ENCODE measurements around the gene TTC9C. TPM values are rescaled to one million over a fixed set of nuclear protein-coding genes. Genes with fewer than 3 reads are reported as not detected.
"Not testable (repeated sequence)": the region's sequence is repeated elsewhere in the genome, so short reads cannot be mapped to it uniquely, and the experiment has no call there.

Gene TTC9C
- total RNA-seq, 1 donor = 7.5 TPM

DNA sequence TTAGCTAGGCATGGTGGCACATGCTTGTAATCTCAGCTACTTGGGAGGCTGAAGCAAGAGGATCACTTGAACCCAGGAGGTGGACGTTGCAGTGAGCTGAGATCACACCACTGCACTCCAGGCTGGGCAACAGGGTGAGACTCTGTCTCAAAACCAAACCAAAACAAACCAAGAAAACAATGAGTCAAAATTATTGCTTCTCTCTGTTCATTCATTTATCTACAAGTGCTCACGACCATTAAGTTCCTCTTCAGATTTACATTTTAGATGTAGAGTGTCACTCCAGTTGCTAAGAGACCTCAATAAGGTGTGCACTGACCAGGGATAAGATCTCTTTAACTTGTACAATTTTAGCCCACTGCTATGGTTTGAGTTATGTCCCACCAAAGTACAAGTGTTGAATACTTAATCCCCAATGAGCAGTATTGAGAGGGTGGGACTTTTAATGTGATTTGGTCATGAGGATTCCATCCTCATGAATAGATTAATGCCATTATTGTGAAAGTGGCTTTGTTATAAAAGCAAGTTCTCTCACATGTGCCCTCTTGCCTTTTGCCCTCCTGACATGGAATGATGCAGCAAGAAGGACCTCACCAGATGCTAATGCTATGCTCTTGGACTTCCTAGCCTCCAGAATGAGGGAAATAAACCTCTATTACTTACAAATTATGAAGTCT lies 8.8 kb upstream of the TTC9C start:
- Histone ChIP-seq H3K4me3 (ENCODE audit: low read length) (no peak overlapping the region), H3K9me3 (ENCODE audit: low read depth, low read length) (no peaks in the 10 kb centered on the region), H3K4me1 (ENCODE audit: insufficient read depth, low read length) (peaks cover 12% of the 10 kb centered on the region), H3K27me3 (ENCODE audit: insufficient read depth, low read length) (no peaks in the 10 kb centered on the region)

DNA sequence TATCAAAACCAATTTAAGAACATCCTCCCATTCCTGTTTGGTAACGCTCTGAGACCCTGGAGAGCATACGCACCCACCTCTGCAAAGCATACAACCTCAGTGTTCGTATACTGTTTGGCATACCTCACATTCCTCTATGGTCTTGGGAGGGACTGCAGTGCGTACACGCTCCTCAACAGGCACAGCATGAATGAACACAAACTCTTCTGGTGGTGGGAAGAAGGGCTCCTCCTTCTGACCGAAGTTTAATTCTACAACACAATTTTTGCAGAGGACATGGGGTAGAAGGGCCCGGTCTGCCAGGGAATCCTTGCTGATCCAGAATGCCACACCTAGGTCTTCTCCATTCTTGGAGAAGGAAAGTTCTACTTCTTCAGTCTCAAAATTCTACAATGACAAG lies 6.3 kb upstream of the TTC9C start:
- Histone ChIP-seq H3K27me3 (ENCODE audit: insufficient read depth, low read length) (no peaks in the 10 kb centered on the region), H3K4me1 (ENCODE audit: insufficient read depth, low read length) (peaks cover 32% of the 10 kb centered on the region), H3K4me3 (ENCODE audit: low read length) (no peak overlapping the region), H3K9me3 (ENCODE audit: low read depth, low read length) (no peaks in the 10 kb centered on the region)

DNA sequence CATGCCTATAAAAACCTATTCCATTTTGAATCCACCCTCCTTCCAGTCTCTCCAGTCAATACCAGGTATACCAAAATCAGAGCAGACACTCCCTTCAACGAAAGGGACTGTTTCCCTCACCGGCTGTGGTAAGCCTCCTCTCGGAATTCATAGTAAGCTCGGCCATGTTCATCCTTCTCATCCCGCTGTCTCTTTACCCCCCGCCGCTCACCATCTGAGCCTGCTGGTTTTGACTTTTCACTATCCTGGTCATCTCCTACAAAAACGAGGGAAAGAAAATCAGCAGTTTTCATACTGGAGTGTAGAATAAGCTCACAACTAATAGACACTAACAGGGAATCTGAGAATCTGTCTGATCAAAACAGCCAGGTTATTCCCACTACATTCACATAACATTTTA lies 4.1 kb upstream of the TTC9C start:
- Histone ChIP-seq H3K4me3 (ENCODE audit: low read length) (no peak overlapping the region), H3K9me3 (ENCODE audit: low read depth, low read length) (no peaks in the 10 kb centered on the region), H3K27me3 (ENCODE audit: insufficient read depth, low read length) (no peaks in the 10 kb centered on the region), H3K4me1 (ENCODE audit: insufficient read depth, low read length) (peaks cover 33% of the 10 kb centered on the region)

DNA sequence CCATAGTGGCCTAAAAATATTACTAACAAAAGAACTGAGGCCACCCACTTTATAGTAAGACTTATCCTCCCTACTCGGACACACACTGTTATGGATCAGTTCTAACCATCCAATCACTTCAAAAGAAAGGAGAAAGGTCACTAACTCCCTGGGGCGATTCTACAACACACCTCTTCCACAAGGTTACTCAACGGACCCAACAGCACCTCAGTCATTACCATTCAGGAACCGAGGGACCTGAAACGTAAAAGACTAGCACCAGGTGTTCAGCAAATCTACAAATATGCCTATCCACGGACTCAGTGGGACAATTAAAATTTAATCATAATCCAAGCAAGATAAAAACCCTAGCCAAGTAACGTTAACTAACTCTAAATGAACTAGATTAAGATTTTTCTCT lies 2.6 kb upstream of the TTC9C start:
- Histone ChIP-seq H3K27me3 (ENCODE audit: insufficient read depth, low read length) (no peaks in the 10 kb centered on the region), H3K4me1 (ENCODE audit: insufficient read depth, low read length) (peaks cover 48% of the 10 kb centered on the region), H3K9me3 (ENCODE audit: low read depth, low read length) (no peaks in the 10 kb centered on the region), H3K4me3 (ENCODE audit: low read length) (peak overlapping the region; percentile 99)

DNA sequence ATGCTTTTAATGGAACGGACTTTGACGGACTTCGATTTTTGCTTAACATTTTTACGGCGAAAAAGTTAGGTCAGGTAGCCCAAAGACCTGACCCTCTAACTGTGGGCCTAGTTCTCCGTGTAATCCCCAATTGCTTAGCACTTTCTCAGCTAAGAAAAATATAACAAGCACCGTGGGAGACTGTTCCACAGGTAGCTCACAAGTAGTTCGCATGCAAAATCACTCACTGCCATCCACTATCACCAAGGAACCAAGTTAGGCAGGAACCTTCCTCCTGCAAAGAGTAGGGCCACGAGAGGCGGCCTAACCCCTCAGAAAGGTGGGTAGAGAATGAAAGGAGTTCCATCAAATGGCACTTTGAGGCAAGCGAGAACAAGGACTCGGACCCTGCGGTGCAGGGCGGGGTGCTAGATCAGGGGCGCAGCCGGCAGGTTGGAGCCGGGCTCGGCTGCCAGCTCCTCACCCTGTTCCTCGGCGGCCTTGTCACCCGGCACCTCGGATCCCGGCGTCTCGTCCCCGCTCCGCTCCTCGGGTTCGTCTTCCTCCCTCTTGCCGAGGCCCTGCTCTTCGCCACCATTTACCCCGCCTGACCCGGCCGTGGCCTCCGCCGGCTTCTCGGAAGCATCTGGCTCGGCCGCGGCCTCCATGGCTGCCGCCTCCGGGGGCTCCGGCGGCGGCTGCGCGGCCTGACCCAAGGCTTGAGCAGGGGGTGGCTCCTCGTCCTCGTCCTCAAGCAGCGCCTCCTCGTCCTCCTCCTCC lies 2.0 kb upstream of the TTC9C start:
- no peaks in the 10 kb centered on the region for H3K9me3 ChIP-seq (ENCODE audit: low read depth, low read length)
- H3K27me3 ChIP-seq (ENCODE audit: insufficient read depth, low read length) = no peaks in the 10 kb centered on the region
- H3K4me1 ChIP-seq (ENCODE audit: insufficient read depth, low read length) = peaks cover 48% of the 10 kb centered on the region
- H3K4me3 ChIP-seq (ENCODE audit: low read length) = peak overlapping the region; percentile 99

DNA sequence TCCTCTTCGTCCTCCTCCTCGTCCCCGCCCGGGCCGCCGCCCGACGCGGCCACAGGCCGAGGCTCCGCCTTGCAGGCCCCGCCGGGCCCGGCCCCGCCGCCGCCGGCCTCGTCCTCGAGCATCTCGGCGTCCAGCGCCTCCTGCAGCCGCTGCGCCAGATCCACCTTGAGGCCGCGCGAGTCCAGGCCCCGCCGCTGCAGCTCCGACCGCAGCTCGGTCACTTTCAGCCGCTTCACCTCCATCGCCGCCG lies 1.4 kb upstream of the TTC9C start:
- H3K9me3 ChIP-seq (ENCODE audit: low read depth, low read length) = no peaks in the 10 kb centered on the region
- no peaks in the 10 kb centered on the region for H3K27me3 ChIP-seq (ENCODE audit: insufficient read depth, low read length)
- peaks cover 48% of the 10 kb centered on the region for H3K4me1 ChIP-seq (ENCODE audit: insufficient read depth, low read length)
- H3K4me3 ChIP-seq (ENCODE audit: low read length) = peak overlapping the region; percentile 99

DNA sequence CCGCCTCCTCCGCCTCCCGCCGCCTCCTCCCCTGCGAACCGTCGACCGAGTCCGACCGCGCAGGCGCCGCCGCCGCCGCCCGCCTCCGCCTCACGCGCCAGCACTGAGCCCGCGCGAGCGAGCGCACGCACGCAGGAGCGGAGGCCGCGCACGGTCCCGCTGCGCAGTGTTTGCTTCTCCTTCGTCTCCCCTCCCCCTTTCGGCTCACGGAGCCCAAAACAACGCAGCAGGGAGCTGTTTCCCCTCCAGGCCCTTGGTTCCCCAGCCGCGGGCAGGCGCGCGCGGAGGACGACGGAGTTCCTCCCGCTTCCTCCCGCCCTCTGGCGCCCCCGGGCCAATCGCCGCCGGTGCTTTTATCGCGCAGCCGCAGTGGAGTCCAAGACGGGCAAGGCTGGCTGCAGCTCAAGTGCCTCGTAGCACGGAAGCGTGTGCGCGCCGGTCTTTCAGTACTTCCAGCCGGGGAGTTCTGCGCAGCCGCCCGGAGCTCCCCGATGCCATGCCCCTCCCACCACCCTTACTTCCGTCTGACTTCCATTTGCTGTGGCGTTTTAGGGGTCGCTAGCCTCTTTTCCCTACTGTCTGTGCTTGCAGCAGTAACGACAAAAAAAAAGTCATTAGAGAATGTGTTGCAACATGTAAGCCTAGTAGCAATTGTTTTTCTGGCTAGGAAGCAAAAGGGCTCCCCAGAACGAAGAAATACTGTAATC lies 968 bp upstream of the TTC9C start, which contains the start of gene HNRNPUL2:
HNRNPUL2 (minus strand) TSS at position 293 of the 707 bp plus-strand sequence. CDS start 301 bp downstream, outside the sequence.
- Histone ChIP-seq H3K4me3 (ENCODE audit: low read length) (peak within 1 kb of the TSS; percentile 99), H3K4me1 (ENCODE audit: insufficient read depth, low read length) (peaks cover 49% of the 10 kb centered on the region), H3K9me3 (ENCODE audit: low read depth, low read length) (no peaks in the 10 kb centered on the region), H3K27me3 (ENCODE audit: insufficient read depth, low read length) (no peaks in the 10 kb centered on the region)

DNA sequence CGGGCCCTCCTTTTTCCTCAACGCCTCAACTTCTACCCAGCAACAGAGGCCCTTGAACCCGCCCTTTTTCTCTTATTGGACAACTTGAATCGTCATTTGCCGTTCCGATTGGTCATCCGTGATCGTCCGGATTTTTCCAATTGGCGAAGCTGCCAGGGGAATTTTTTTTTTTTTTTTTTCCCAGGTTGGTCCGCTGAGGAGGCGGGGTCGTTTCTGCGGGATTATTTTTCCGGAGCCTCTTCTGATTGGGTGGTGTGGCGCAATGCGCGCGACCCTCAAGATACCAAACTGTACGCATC lies 465 bp upstream of the TTC9C start:
- Histone ChIP-seq H3K4me3 (ENCODE audit: low read length) (peak overlapping the region; percentile 99), H3K9me3 (ENCODE audit: low read depth, low read length) (no peaks in the 10 kb centered on the region), H3K27me3 (ENCODE audit: insufficient read depth, low read length) (no peaks in the 10 kb centered on the region), H3K4me1 (ENCODE audit: insufficient read depth, low read length) (peaks cover 53% of the 10 kb centered on the region)

DNA sequence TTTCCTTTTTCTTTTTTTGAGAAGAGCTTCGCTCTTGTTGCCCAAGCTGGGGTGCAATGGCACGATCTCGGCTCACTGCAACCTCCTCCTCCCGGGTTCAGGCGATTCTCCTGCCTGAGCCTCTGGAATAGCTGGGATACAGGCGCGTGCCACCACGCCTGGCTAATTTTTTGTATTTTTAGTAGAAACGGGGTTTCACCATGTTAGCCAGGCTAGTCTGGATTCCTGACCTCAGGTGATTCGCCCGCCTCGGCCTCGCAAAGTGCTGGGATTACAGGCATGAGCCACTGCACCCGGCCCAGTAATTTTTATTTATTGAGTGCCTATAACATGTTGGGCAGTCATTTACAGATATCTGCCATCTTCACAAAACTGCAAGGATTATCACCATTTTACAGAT lies 1.8 kb downstream of the TTC9C start:
- H3K4me1 ChIP-seq (ENCODE audit: insufficient read depth, low read length) = peaks cover 35% of the 10 kb centered on the region
- H3K4me3 ChIP-seq (ENCODE audit: low read length); H3K27me3 ChIP-seq (ENCODE audit: insufficient read depth, low read length); H3K9me3 ChIP-seq (ENCODE audit: low read depth, low read length): not testable (repeated sequence)

DNA sequence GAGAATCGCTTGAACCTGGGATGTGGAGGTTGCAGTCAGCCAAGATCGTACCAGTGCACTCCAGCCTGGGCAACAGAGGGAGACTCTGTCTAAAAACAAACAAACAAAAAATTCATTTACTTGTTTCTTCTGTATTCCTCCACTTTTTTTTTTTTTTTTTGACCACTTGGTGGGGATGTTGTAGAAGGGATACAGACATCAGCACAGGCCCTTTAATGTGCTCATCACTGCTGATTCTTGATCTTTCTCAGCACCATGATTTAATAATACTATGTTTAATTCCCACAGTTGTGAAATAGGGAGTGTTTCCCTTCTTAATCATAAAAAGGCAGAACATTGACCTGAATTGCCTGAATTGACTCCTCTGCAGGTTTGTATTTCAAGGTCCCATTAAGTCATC lies 4.5 kb downstream of the TTC9C start:
- H3K4me3 ChIP-seq (ENCODE audit: low read length) = no peak overlapping the region

DNA sequence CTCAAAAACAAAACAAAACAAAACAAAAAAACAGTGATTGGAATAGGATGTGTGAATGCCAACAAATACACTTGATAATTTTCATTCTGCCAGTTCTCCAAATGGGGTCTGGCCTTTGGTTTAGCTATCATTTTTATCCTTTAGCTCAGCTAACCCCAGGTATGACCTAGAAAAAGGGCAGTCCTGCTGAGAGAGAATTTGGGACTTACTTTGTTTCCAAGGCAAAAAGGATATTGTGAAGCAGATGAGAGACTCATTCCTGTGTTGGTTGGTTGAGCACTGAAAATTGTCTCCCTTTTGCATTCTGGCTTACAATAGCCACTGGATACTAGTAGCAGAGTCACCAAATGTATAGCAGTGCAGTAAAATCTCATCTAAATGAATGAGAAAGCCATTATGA lies 8.9 kb downstream of the TTC9C start:
- no peaks in the 10 kb centered on the region for H3K9me3 ChIP-seq (ENCODE audit: low read depth, low read length)
- H3K4me3 ChIP-seq (ENCODE audit: low read length) = no peak overlapping the region
- H3K4me1 ChIP-seq (ENCODE audit: insufficient read depth, low read length) = peaks cover 5% of the 10 kb centered on the region
- H3K27me3 ChIP-seq (ENCODE audit: insufficient read depth, low read length) = no peaks in the 10 kb centered on the region

More for the DNA sequence above, 4.5 kb downstream of the TTC9C start:
- H3K27me3 ChIP-seq (ENCODE audit: insufficient read depth, low read length) = no peaks in the 10 kb centered on the region
- peaks cover 21% of the 10 kb centered on the region for H3K4me1 ChIP-seq (ENCODE audit: insufficient read depth, low read length)
- H3K9me3 ChIP-seq (ENCODE audit: low read depth, low read length) = no peaks in the 10 kb centered on the region

DNA sequence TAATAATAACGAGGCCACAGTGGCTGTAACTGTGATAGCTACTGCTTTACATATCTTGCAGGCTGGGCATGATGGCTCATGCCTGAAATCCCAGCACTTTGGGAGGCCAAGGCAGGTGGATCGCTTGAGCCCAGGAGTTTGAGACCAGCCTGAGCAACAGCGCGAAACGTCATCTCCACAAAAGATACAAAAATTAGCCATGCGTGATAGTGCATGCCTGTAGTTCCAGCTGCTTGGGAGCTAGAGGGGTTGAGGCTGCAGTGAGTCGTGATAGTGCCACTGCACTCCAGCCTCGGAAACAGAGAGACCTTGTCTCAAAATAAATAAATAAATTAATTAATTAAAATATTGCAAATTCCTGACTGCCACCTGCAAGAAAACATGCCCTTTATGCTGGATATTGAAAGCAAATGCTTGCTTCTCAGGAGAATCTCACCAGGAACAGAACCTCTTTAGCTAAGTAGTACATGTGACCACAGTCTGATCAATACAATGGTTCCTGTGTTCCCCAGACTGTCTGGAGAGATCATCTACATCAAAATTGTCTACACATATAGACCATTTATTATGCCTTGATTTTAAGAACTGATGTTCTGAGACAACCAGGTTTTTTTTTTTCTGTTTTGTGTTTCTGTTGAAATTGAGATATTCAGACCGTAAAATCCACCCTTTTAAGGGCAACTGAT lies 19.3 kb downstream of the TTC9C start:
- H3K27me3 ChIP-seq (ENCODE audit: insufficient read depth, low read length) = no peaks in the 10 kb centered on the region
- no peaks in the 10 kb centered on the region for H3K9me3 ChIP-seq (ENCODE audit: low read depth, low read length)
- no peak overlapping the region for H3K4me3 ChIP-seq (ENCODE audit: low read length)
- H3K4me1 ChIP-seq (ENCODE audit: insufficient read depth, low read length) = peaks cover 11% of the 10 kb centered on the region

DNA sequence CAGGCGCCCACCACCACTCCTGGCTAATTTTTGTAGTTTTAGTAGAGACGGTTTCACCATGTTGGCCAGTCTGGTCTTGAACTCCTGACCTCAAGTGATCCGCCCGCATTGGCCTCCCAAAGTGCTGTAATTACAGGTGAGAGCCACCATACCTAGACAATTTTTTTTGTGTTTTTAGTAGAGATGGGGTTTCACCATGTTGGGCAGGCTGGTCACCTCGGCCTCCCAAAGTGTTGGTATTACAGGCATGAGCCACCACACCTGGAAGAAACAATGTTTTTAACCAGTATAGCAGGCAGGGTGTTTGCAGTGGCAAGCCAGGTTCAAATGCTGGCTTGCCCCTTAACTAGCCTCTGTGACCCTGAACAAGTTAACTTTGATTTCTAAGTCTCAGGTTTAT lies 21.6 kb downstream of the TTC9C start:
- not testable (repeated sequence) for H3K27me3 ChIP-seq (ENCODE audit: insufficient read depth, low read length); H3K4me3 ChIP-seq (ENCODE audit: low read length); H3K9me3 ChIP-seq (ENCODE audit: low read depth, low read length)
- peaks cover 23% of the 10 kb centered on the region for H3K4me1 ChIP-seq (ENCODE audit: insufficient read depth, low read length)

DNA sequence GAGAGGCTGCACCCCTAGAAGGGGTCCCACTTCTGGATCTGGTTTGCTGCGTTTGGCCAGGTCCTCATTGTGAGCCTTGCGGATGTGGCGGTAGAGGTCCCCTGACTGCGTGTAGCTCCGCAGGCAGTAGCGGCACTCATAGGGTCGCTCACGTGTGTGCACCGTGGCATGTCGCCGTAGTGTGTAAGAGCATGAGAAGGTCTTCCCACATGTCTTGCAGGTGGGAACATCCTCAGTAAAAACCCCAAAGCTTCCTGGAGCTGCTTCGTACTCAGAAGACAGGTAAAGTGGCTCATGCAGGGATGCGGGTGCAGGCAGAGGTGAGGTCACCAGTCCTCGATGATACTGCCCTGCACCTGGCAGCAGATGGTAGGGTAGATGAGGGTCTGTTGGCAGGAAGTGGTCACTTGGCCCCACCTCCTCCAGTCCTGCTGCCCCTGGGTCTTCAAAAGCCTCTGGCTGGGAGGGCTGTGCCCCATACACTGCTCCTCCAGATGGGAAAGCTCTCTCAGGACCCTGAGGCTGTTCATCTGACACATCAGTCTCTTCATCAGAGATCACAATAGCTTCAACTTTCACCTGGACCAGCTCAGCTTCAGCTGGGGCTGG lies 24.0 kb downstream of the TTC9C start:
- Histone ChIP-seq H3K4me1 (ENCODE audit: insufficient read depth, low read length) (peaks cover 23% of the 10 kb centered on the region), H3K4me3 (ENCODE audit: low read length) (no peak overlapping the region), H3K9me3 (ENCODE audit: low read depth, low read length) (no peaks in the 10 kb centered on the region), H3K27me3 (ENCODE audit: insufficient read depth, low read length) (no peaks in the 10 kb centered on the region)
